GM18499 (cell line): ENCODE data around the gene UST.

Source experiments
- ATAC-seq: cut with Tn5 transposase; IDR thresholded peaks from one replicate; pipeline ENCODE4 v1.9.1; 2021; ENCODE audit warnings: moderate number of reproducible peaks; ENCODE audit not compliant: insufficient read depth, unreplicated experiment

UST gene

DNA sequence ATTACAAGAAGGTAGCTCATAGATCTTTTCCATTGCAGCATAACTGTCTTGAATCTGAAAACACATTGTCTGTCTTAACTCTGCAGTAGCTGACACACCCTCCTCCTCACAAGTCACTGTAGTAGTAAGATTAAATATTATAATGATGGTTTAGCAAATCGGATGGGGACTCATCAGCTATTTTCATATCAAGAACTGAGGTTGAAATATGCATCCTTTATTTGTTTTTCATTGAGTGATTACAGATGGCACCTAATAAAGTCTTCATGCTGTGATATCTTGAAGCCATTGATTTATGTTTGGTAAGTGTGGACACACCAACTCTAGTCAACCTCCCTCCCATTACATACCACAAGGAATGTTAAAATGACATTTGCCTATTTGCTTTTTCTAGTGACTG lies 303.3 kb downstream of the UST start:
- ATAC-seq, result no peak

DNA sequence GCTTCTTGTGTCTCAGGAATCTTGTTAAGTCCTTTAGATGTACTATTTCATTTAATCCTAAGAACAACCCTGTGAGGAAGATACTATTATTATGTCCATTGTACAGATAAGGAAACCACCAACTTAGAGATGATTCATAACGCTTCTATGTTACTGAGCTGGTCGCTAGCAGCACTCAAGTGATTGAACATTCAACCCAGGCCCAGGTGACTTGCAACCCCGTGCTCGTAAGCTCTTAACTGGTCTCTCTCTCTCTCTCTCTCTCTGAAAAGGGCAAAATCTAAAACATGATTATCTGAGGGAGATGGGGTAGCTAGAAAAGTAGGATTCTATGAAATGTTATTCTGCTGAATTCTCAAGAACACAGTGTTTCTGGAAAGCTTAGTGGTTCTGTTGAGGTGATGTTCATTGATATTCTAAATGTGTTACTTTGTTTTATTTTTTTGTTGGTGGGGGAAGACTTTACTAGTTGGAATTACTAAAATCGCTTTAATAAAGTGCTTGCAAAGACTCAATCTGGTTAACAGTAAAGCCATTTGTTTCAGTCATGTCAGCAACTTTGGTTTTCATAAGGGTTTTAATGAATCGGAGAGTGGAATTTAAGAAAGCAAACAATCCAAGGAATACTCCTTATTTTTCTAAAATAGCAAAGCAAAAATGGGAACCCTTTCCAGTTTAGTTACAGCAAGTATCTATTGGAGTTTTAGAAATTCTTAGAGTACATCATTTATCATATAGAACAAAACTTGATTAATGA lies 305.7 kb downstream of the UST start:
- no peak for ATAC-seq

DNA sequence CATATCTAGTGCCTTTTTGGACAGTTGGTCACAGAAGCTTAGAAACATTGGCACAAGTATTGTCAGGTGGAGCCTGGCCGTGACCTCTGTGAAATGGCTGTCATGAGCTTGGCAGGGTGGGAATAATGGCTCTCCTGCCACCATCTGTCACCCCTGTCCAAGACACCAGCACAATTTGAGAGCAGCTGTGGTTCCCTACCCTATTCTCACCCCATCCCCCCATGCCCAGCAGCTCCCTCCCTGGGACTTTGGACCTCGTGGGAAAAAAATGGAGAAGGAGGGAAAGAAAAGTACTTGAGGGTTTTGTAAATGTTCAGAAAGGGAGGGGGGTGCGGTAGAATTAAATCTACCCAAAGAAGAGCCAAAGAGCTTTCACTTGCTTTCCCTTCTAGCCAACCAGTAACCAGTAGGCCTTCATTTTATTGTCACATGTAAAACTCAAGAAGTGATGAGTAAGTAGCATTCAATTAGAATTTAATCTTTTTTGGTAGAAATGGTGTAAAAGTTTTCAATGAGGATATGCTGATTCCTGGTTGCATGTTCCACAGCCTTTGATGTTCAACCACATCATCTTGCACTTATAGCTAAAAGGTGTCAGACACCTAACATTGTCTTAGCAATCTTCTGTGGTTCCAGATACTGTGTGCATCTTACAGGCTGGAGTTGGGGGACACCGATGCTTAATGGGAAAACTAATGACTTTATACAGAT lies 307.2 kb downstream of the UST start:
- no peak for ATAC-seq

DNA sequence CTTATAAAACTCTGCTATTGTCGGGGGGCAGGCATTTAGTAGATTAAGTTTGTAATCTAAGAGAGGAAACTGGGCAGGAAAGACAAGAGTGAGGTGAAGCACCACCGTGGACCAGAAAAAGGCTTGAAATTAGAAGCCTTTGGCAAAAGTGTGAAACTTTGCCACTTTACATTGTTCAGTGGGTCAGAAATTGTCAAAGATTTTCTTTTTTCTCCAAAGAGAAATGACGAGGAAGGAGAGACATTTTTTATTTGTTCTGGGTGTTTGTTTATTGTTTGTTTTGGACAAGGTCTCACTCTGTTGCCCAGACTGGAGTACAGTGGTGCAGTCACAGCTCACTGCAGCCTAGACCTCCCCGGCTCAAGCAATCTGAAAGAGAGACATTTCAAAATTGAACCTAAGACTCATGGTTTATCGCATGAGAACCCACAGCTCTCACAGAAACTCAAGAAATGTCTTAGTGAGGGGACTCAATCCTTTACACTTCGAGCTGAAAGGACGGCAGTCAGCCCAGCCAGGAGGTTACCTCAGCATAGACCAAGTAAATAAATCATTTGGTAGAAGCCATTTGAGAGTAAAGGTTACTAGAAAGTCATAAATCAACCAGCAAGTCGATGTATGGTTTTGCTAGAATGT lies 307.8 kb downstream of the UST start:
- no peak for ATAC-seq

DNA sequence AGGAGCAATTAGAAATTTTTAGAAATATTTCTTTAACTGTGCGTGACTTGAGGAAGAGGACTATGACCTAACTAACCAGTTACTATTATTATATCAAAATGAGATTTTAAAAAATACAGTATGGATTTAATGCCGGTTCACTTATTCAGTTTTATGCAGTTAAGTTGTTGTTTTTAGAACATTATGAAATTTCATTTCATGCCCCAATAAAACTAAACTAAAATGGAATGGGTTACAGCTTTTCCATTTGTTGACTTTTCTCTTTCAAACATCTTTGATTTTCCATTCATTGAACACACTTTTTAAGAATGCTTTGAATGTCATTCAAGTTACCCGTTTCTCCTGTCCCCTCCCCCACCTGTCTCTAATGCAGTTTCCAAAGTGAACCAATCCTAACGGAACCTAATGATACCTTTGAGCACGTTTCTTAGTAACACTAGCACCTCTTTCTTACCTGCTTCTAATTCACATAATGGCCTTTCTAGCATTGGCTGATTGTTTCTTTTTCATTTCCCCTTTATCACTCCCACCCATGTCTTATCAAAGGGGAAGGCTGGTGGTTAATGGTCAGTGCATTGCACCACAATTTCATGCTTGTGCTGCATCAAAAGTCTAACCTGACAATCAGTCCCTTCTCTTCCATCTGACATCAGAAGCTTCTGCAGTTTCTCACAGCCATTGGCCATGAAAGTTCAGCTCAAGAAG lies 308.5 kb downstream of the UST start:
- ATAC-seq, result no peak

DNA sequence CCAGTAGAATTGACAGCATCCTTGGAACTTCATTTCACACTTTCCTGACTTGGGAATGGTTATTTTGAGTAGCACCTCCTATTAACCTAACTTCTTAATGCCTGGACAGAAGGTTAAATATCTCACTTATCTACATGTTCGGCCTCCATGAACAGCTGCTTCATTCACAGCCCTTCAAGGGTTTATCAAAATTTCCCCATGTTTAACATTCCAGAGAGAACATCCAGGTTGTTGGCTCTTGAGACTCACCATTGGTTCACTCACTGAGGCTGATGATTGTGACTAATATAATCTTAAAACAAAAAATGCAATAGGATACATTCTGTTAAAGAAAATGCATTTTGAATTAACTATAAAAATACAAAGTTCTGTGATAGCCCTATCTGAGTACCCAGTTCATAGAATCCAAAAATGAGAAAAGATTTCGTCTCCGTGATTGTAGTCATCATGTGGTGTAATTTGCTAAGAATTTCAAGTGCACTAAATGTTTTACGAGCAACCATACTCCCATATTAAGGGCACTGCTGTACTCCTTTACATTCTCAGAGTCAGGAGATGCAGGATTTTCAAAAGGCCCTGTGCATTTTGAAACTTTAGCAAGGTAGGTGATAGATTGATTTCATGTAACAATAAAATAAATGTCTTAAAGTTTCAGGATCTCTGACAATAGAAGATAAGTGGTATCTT lies 310.1 kb downstream of the UST start:
- ATAC-seq, result no peak

DNA sequence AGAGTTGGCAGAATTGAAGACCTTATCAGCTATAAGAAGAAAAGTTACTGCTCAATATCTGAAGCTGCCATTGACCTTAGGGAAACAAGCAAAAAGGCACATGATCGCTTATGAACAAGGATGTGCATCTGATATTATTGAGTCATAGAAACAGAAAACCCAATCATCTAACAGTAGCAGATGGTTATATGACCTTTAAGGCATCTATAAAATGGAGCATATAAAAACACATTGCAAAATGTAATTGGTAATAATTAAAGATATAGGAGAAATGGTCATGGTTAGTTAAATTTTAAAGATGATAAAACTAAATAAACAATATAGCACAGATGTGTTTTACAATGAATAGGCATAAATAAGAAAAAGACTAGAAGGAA lies 310.6 kb downstream of the UST start:
- ATAC-seq, result no peak

DNA sequence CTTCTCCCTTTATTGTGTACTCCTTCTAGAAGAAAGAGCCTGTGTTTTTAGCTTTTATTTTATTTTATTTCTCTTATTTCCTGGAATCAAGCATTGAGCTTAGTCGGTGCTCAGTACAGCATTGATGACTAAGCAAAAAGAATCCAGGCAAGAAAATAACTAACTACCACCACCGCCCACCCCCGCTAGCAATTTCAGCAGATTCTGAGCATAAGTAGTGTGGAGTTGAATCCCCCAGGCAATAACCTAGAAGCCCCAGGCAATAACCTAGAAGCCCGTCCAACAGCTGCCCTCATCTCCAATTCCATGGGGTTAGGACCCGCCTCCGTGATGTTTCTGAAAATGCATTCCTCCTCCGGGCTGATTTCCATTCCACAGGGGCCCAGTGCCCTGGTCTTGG lies 312.7 kb downstream of the UST start:
- no peak for ATAC-seq

DNA sequence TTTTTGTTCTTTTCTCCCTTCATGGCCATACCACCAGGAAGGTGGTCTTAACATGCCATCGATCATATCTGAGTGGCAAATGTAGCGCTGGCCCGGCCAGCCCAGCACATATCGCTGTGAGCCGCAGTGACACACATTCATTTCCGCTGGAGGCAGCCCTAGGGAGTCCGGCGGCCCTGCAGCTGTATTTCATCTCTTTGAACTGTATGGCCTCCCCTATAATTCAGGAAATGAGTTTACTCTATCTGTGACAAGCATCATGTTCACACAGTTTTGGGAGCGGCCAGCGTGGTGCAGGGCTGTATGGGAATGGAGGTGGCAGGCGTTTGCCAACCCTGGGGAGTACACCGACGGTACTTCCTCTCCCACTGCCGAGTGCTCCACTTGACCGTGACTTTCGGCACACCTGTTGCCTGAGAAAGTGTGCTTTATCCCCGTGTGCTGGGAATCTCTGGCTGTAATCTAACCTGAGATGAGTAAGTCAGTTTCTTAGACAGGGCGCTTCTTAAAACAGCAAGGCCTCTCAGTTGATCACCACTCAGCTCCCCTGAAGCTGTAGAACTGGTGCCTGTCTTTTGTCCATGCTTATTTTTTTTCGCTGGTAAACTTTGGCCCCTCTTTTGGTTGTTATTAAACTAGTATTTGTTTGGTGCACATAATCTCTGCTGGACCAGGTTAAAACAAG lies 313.6 kb downstream of the UST start:
- peak; percentile 66 for ATAC-seq

DNA sequence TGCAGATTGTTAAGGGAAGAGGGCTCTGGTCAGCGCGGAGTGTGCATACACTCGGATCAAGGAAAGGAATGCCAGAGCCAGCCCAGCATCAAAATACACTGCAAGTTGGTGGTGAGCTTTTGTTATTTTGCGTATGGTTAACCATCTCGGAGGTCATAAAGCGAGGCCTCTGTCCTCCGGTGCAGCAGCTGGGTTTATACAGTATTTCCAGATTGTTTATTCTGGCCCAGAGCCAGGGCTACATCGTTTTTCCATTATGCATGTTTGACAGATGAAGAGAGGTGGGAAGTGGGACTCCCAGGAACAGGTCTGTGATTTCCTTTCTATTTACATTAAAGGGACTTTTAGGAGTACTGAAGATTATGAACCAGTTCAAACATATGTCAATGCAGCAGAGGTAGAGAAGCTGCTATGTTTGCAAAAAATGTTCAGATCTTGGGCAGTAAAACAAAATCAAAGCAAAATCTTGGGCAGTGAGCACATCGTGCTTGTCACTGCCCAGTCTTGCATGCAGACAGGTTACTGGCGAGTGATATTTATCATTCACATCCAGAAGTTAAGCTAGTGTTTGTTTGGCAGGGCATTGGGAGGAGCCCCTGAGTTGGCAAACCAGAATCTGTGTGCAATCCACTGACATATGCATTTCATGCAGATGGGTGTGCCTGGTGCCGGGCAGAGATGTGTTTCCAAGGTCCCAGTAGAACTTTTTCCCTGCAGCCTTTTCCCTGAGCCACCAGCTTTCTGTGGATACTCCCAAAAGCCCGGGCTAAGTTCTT lies 314.3 kb downstream of the UST start:
- ATAC-seq, result no peak

DNA sequence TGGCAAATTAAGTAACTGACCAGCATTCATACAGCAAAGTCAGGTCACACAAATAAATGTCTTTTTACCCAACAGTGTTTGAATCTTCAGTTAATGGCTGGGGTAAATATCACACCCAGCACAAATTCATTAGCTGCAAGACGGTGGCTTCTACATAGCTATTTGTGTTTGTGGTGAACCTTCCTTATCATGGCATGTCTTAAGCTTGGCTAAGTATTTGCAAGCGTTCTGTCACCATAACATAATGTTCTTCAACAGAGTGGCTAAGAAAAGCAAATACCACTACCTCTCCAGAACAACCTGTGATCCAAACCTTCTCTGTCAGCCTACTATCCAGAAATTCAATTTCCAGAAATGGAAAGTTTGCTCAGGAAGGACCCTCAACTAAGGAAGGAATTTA lies 315.1 kb downstream of the UST start:
- no peak for ATAC-seq

DNA sequence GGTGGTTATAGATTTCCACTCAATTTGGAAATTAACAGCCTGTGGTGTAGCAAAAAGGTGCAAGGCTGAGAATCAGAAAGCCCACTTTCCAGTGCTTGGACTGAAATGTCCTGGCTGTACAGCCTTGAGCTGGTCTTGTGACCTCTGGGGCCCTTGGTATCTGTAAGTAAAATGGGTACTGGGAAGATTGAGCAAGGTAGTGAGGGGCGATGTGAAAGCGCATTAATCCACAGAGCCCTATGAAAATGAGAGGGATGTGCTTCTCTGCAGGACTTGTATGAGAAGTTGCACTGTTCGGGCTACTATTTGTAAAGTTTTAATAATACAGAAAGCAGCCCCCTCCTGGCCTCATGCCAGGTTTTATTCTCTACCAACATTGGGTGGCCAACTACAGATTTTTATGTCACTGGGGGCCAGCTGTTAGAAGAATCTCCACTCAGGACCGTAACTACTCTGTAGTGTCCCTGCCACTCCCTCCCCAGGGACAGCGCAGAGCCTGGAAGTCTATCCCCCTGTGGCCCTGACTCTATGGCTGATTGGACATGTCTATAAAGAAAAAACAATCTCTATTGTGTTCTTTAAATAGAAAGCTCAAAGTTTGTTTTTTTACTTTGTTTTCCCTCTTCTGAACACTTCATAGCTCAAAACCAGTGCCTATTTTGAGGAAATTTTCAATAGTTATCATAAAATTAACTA lies 316.0 kb downstream of the UST start:
- ATAC-seq, result no peak

DNA sequence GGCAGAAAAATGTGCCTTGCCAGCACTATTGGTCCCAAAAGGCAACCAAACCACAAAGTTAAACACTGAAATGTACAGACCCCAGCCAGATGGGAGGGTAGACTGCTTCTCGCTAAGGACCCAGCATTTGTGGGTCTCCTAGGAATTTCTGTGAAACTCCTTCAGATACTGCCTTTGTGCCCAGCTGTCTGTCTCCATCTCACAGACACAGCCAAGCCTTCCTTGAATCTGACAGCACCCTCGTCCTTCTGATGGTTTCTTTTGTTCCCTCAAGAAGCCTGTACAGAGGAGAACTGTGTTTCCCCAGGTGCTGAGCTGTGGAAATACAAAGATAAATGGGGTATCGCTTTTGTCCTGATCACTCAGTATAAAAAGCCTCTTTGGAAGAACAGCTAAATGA lies 316.6 kb downstream of the UST start:
- ATAC-seq, result no peak

DNA sequence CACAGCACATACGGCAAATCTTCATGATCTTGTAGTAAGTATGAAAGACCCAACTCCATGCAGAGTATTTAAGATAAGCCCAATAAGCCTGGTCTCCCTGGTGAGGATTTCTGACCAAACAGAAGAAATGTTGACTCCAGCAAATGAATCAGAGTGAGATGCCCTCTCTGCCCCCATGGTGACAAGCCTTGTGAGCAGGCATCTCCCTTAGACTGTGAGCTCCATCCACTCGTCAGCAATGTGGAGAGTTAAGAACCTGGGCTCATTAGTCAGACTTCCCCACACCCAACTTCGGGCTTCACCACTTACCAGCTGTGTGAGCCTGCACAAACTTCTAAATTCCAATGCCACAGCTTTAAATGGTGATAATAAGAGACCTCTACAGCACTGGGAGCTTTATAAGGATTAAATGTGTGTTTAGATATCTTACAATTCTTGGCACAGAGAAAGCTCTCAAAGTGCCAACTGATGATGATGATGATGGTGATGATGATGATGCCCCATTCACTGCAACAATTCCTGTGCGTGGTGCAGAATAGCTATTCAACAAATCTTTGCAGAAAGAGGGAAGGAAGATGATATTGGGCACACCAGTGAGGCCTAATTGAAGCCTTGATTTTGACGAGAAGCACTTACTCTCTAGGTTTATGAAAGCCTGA lies 317.3 kb downstream of the UST start:
- no peak for ATAC-seq

DNA sequence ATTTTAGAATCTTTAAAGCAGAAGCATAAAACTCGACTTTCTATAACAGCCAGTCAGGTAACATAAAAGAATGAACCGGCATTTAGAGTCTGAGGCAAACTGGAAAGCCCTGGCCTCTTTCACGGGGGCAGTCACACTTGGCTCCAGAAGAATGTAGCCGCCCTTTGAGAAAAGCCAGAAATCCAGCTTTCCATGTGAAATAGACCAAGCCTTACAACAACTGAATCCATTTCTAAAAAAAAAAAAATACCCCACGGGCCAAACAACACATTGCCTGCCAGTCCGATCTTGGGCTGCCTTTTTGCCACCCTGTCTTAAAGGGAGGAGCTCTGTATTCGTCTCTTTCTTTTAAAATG lies 317.8 kb downstream of the UST start:
- no peak for ATAC-seq

DNA sequence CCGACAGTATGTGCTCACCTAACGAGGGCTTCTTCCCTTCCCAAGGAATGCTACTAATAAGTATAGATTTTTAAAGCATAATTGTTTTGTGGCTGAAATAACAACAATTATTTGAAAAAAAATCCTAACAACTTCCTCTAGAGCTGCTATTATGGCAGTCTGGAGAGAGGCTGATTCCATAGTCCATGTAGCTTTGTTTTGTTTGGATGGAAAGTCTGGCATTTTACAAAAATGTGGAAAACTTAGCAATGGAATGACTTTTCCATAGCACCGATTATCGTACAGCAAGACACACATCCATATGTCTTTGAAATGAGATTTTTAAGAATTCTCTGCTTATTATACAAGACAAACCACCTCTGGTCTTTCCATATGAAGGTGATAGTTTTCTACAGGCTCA lies 318.3 kb downstream of the UST start:
- no peak for ATAC-seq

DNA sequence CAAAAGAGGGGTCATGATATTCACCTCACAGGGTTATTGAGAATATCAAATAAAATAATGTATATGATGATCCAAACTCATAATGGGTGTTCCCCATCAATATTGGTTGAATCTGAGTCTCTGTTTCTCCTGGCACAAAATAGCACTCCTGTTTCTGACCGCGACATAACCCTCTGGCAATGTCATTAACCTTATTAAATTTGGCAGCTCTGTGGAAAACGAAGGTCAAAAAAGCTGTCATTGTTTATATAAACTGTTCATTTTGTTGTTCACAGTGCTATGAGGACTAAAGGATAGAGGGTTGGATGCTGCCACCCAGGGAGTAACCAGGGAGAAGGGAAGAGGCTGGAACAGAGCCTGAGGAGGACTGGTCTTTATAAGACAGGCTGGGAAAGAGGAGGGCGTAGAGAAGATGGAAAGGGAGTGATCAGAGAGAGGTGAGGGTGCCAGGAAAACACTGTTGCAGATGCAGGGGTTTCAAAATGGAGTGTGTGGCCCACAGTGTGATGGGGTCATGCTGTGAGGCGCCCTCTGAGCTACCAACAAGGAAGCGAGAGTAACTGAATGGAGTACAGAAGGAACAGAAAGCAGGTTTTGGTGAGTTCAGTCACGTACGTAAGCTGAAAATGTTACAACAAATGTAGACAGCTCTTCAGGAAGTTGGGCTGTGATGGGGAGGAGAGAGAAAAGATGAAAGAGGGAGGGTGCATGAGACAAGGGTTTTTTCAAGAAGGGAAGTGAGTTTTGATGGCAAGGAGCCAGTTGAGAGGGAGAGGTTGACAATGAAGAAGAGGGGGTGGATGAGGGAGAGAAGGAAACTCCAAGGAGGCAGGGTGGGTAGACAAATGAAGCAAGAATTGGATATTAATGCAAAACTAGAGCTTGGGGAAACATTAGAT lies 319.1 kb downstream of the UST start:
- ATAC-seq, result peak; percentile 85
